LNCaP clone FGC (cell line): ENCODE data around the gene UBE3C.

ENCODE experiments used
- DNase-seq: peaks from one replicate; pipeline ENCODE4 v3.0.0-alpha.2; 2011; ENCODE audit warnings: low read depth
- H3K4me3 ChIP-seq: 2 replicates; pipeline ENCODE4 v1.5.1; 2011; ENCODE audit warnings: mild to moderate bottlenecking, low read depth, low read length, control low read depth
- CTCF ChIP-seq: IDR thresholded peaks from 2 replicates; pipeline ENCODE4 v1.5.1; 2012; ENCODE audit warnings: mild to moderate bottlenecking; ENCODE audit not compliant: control insufficient read depth, insufficient read depth; ENCODE audit errors: extremely low read depth

UBE3C gene

GRCh38 chr7:157292770-157293412 lies 154.2 kb downstream of the UBE3C start:
- no peak overlapping the region for H3K4me3 ChIP-seq
- no peak for TF ChIP-seq CTCF
- no peak for DNase-seq

DNA sequence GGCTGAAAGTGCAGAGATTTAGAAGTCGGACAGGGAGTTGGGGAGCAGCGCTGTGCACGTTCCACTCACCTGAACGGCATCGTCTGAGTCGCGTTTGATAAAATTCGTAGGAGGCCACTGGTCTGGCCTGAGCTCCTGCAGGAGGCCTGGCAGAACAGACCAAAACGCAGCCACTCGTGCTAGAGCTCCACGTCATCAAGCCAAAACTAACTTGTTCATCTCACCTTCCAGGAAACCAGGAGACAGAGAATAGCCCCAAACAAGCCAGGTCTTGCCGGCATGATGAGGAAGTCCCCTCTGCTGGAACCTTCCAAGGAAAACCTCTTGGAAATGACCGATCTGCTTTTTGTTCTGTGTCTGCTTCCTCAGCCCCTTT lies 154.7 kb downstream of the UBE3C start:
- H3K4me3 ChIP-seq: no peak overlapping the region
- DNase-seq: no peak
- no peak for TF ChIP-seq CTCF

- no peak for DNase-seq
- H3K4me3 ChIP-seq: no peak overlapping the region
- no peak for TF ChIP-seq CTCF
These were observed 156.0 kb downstream of the UBE3C start for GRCh38 chr7:157294773-157295172.

DNA sequence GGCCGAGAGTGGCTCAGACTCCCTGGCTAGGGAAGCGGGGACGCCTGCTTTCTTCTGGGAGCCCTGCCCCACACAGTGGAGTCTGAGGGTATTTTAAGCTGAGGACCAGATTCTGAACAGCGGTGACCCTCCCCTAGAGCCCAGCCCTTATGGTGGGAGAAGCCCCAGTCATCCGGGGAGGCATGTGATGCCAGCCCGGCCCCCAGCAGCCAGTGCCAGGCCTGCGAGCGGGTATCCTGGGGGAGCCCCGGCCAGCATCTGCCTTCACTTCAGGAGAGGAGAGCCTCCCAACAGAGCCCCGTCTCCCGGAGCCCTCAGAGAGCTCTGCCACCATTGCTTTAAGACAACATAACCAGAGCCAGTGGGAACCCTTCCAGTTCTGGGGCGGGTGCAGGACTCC lies 156.6 kb downstream of the UBE3C start:
- no peak for TF ChIP-seq CTCF
- H3K4me3 ChIP-seq: no peak overlapping the region
- no peak for DNase-seq

DNA sequence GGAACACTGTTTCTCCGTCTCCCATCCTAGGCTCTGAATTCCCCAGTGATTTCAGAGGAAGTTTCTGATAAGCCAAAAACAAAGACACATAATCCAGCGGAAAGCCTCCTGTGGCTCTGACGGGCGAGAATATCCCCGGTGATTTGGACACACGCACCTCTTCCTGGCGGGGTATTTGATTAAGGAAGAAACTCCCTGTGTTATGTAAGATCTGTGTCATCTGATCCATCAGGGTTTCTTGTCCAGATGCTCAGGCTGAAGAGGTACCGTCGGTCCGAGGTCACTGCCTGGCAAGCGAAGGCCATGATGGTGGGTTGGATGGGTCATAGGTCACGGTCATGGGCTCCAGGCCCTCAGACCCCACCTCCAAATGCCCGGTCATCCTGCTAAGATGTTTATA lies 158.5 kb downstream of the UBE3C start:
- DNase-seq: no peak
- TF ChIP-seq CTCF: no peak
- no peak overlapping the region for H3K4me3 ChIP-seq

DNA sequence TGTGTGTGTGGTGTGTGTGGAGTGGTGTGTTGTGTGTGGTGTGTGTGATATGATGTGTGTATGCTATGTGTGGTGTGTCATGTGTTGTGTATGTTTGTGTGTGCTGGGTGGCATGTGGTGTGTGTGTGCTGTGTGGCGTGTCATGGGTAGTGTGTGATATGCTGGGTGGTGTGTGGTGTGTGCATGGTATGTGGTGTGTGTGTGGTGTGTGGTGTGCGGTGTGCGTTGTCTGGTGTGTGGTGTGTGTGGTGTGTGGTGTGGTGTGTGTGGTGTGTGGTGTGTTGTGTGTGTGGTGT lies 160.5 kb downstream of the UBE3C start:
- TF ChIP-seq CTCF: no peak
- H3K4me3 ChIP-seq: no peak overlapping the region
- DNase-seq: no peak

DNA sequence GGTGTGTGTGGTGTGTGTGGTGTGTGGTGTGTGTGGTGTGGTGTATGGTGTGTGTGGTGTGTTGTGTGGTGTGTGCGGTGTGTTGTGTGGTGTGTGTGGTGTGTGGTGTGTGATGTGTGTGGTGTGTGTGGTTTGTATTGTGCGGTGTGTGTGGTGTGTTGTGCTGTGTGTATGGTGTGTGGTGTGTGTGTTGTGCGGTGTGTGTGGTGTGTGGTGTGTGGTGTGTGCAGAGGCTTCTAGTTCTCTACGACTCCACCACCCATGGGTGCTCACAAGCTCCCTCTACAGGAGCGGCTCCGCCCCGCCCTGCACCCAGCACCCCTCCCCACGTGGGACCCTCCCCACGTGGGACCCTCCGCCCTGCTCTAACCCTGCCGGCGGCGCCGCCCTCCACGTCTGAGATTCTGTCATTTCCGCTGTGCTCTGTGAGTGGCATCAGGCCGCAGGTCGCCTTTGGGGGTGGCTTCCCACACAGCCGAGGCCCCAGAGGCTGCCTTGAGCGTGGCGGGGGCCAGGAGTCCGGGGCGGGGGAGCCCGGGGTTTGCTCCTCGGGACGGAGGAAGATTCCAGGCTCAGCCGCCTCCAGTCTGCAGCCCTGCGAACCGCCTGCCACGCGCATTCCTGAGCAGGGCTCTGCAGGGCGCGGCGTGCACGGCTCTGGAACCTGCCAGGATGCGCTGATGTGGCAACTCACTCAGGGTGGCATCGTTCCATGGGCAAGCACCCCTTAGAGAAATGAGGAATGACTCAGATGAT lies 161.1 kb downstream of the UBE3C start:
- DNase-seq: no peak
- no peak overlapping the region for H3K4me3 ChIP-seq
- TF ChIP-seq CTCF: no peak
